Tongue (tissue), 2 donors: ENCODE results near the gene SEMA5A. TPM values are rescaled to one million over a fixed set of nuclear protein-coding genes. Genes with fewer than 3 reads are reported as not detected.
"Not testable (repeated sequence)": the region's sequence is repeated elsewhere in the genome, so short reads cannot be mapped to it uniquely, and the experiment has no call there.

ENCODE experiments used
- DNase-seq: peaks from one replicate; pipeline ENCODE4 v3.0.0-alpha.2; 2015
- total RNA-seq: library from RNA; depleted of rRNA; stranded (reverse); fragments of >200 nt; gene quantifications from one replicate; pipeline ENCODE4 v1.2.3, GENCODE V29; 2014

SEMA5A gene
- total RNA-seq, 1 donor from 2014 or later: 40.3 TPM

DNA sequence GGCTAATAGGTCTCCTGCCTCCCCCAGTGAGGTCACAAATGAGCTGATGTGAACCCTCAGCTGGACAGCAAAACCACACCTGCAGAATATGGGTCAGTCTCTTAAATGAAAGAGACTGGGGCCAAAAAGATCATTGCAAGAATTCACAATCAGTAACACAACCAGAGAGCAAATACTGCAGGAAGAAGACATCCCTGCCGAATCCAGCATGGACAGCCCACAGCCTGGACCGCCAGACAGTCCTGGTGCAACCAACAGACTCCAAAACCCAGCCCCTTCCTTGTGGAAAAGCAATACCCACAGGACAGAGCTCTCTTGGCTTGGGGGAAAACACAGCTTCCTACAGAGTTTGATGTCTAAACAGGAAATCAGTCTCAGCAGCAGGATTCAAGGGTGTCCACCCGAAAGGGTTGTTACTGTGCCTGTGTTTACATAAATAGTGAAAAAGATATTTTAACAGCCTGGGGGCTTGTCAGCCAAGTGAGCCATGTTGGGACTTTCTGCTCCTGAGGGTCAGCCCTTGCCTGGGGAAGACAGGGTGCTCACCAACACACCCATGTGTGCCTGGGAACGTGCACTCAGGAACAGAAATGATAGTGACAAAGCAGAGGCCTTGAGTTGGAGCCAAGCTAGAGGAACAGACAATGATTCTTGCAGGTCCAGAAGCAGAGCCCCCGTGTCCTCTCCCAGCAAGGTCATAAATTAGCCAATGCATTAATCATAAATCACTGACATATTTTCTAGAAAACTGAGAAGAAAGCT lies 106.2 kb downstream of the SEMA5A start:
- DNase-seq: no peak

DNA sequence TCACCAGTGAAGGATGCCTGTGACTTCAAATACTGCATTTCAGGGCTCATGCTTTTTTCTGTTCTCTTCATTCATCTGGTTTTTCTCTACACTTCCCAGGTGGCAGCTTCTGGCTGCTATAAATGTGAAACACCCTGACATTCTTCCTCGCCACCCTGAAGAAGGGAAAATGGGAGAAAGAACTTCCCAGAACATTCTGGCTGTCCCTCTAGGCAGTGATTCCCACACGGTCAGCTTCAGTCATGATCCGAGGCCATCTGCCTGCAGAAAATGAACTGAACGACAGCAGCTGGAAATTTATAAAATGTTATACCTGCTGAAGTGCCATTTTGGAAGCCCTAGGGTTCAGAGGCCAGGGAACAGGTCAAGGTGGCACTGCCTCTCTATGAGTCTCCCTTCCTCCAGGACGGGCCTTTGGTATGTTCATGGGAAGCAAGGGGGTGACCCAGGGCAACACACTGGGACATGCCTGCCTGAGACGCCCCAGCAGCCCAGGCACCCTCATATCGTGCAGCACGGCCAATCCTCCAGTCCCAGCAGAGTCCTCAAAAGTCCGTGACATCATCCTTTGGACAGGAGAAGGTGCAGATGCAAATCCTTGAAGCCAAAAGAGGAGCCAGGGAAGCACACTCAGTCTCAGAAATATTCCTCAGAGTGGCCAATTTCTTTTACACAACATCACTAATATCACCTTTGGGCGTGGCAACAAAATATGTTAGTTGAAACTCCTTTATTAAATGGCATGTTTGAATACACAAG lies 107.1 kb downstream of the SEMA5A start:
- DNase-seq: no peak

DNA sequence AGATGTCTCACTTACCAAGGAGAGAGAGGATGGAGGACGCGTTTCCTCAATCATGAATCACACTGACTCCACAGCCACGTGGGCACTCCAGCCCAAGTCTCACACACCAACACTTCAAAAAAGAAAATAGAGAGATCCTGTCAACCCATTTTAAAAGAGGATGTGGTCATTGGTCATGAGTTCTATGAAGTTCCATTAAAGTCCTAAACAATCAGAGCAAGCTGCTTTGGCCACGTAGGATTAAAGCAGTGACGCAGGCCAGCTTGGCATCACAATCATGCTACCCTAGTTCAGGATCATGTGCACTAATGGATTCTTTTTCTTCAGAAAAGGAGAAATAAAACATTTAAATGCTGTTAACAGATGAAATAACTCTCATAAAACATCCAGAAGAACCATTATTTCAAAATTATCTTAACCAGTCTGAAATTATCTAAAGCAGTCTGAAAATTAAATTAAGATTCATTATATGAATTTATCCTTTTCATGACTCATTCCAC lies 108.1 kb downstream of the SEMA5A start:
- DNase-seq: no peak

DNA sequence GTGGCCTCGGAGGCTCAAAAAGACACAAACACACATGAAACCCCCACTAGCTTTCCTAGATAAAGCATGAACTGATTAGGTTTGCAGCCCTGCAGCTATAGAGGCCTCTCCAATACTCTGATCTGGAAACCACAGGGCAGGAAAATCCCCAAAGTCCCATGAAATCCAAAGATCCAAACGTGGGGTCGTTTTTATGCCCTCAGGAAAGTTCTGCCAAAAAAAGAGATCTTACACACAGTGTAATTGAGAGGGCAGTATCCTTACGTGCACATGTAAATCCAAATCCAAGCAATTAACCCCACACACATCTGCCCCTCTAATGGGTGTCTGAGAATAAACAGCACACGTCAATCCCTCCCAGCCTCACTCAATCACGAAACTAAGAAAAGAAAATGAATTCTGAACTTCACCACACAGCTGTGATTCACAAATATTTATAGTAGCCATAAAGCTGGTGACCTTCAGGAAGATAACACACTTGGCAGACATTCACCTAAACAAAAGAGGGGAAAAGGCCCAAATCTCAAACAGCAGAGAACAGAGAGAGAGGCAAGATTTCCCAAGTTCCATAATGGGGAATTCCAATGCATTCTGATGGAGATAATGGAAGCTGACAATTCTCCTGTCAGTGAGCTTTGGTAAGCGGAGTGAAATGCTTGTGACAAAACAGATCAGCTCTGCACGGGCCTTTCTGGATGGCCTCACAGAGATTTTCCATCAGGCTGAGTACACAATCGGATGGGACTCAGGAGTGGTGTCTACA lies 114.2 kb downstream of the SEMA5A start:
- DNase-seq: peak; percentile 44

DNA sequence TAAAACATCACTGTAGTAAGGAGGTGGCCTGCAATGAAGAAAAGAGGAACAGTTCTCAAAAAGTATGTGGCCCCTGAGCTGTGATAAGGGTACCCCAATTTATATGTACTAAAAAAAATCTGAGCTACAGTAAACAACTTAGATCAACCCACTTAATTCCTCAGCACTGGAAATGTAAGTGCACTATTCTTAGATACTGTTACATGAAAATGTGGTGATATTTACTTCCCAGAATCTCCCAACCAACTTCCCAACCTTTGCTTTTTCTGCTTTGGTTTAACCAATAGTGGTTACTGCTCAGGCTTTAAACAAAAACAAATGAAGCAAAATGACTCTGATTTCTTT lies 114.8 kb downstream of the SEMA5A start:
- DNase-seq: no peak

DNA sequence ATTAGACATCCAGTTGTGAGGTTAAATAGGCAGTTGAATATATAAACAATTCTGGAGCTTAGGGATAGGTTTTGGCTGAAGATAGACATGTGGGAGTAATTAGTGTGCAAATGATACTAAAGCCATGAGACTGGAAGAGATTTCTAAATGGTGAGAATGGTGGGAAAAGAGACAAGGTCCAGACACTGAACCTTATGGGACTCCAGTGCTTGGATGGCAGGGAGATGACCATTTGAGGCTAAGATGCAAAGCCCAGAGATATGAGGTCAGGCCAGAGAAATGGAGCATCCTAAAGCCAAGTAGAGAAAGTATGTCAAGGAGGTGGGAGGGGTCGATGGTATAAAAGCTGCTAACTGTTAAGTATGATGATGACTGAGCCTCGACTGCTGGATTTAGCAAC lies 115.6 kb downstream of the SEMA5A start:
- DNase-seq: no peak

DNA sequence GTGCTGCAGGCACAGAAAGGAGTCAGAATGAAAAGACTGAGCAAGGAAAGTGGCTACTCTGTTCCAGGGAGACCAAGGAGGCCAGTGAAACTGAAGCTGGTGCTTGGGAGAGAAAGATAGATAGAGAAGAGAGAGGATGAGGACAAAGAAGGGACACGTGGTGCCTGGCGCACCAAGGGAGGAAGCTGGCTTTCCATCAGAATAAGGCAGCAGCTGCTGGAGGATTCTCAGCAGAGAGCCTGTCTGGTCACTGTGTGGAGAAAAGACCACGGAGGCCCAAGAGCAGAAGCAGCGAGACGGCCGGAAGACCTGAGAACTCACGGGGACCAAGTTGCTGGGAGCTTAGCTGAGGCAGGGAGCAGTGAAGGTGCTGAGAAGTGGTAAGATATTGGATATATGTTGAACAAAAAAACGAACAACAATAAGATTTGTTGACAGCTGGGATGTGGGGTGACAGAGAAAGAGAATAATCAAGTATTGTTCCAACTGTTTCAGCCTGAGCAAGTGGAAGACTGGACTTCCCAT lies 116.1 kb downstream of the SEMA5A start:
- no peak for DNase-seq

DNA sequence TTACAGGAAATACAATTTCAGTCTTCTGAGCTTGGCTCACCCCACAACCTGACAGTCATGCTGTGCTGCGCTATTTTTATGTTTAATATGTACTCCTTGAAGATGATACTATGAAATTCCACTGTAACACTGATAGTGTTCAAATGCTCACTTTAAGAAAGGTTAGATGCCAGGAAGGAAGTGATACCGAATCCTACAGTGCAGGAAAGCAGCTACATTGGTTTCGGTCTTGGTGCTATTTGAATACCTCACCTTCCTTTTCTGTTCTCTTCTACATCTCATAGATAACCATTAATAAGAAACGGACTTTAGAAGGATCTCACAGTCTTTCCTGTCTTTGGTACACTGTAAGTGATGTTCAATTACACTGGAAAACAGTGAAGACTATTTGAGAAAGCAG lies 117.6 kb downstream of the SEMA5A start:
- no peak for DNase-seq

DNA sequence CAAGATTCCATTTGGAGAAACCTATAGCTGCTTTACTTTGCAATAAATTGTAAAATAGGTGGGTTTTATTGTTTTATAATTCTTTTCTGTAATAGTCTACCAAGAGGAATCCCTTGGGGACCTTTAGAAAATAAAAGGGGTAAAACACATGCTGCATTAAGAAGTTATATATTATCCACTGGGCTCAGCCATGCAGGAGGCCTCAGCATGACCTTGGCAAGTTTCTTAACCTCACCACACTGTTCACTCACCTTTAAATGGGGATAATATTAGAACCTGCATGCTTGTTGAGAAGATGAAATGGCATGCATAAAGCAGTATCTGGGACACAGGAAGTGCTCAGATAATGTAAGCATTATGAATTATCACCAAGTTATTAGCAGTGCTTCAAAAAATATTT lies 120.2 kb downstream of the SEMA5A start:
- no peak for DNase-seq

DNA sequence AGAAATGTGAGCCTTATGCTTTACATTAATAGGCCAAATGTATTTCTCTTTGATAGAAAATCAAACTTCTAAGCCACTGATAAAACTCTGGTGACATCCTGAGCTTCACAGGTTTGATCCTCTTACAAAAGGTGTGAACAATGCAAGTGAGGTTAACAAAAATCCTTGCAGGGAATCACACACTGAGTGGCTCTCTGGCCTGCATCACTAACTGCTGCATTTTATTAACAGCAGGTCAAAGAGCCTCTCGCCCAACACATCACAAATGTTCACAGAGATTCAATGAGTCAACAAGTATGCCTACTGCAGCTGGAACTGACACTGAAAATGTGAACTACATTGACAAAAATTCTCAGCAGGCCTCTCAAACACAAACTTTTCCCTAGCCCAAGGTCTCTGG lies 122.3 kb downstream of the SEMA5A start:
- no peak for DNase-seq

DNA sequence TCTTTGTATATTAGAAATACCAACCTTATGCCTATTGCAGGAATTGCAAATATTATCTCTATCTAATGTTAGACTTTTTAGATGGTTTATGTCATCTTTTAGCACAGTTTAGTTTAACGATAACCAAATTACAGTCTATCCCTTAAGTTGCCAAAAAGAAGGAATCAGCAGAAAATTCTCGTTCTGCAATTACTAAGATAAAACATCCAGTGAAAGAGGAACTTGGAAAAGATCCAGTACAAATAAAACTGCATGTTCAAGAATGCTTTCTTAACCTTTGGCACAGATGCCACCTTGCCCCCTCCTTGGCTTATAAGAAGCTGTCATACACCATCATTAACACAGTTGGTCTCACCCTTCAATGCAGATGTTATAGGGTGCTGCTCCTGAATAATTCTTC lies 124.0 kb downstream of the SEMA5A start:
- no peak for DNase-seq

DNA sequence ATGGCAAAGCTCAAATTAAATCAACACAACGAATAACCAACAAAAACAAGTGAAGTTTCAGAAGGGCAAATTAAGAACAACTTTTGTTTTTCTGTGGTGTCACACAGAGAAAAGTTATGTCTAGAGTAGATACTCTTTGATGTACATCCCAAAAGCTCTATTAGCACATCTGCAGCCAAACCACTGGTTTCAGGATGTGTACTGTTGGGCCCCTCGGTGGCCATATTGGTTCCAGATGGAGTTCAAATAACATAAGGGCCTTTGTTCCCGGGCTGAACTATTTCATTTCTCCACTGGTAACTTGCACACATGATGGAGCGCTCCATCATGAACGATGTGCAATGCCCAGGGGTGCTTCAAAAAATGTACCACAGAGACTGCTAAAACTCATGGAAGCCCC lies 126.1 kb downstream of the SEMA5A start:
- no peak for DNase-seq

DNA sequence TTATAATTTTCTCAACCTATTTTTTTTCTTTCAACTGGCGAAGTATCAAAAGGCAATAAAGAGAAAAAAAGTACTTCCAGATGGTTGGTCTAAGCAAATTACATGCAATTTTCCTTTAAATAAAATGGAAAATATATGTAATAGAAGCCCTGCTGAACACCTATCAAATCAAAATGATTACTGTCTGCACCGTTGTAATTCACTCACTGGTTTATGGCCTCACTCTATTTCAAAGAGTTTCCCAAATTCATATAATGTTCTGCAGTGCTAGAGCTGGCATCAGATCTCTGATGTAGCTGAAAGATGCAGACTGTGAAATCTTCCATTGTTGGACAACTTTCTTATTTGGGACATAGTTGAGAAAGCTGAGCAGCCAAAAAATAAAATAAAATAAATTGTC lies 130.3 kb downstream of the SEMA5A start:
- DNase-seq: no peak

DNA sequence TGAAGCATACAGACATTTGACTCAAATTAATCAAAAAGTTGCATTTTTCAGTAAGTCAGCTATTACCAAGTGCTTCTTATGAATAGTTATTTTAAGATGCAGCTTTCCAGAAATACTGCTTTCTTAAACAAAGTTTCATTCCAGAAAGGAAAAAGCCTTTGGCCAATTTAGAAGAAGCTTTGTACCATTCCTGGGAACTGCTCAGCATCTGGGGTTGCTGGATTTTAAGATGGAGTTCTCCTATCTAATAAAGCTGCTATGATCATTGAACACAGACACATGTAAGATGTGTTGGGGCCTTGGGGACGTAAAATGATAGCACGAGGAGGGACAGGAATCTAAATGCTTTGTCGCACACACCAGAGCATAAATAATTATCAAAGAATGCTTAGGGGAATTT lies 130.8 kb downstream of the SEMA5A start:
- no peak for DNase-seq

DNA sequence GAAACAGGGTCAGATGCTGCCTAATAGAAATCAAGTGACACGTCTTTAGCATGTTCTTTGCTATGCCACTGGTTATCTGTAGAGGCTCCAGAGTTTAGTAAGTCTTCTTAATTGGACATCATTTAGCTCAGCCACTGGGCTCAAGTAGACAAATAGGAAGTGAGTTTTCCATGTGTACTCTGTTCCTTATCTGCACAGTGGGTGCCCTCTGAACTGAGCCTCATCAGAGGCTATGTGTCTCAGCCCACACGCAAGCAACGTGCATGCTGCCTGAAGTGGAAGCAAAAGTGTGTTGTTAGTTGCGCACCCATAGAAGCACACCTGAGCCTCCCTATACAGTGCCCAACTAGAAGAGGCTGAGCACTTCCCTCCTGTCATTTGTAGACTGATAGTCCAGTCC lies 134.7 kb downstream of the SEMA5A start:
- no peak for DNase-seq

DNA sequence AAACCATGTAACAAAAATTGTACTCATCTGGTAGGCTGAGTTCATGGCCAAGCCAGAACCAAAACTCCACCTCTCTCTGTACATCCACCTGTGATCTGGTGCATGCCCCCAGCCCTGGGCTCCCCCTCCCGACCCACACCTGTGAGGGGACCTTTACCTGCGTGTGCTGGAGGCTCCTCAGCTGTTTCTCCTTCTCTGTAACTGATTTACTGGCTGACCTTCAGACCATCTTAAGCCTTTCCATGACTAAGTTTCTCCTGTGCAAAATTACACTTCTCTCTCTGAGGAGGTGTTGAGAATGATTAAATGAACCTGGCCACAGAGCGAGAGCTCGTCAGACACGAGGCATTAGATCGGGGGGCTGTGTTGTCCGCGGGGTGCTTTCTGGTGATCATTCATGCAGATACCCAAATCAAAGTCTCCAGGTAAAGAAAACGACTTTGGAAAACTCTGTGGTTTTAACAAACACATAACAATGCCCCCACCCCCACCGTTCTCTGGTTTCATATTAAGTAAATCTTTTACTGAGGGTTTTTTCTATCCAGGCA lies 136.4 kb downstream of the SEMA5A start:
- no peak for DNase-seq

DNA sequence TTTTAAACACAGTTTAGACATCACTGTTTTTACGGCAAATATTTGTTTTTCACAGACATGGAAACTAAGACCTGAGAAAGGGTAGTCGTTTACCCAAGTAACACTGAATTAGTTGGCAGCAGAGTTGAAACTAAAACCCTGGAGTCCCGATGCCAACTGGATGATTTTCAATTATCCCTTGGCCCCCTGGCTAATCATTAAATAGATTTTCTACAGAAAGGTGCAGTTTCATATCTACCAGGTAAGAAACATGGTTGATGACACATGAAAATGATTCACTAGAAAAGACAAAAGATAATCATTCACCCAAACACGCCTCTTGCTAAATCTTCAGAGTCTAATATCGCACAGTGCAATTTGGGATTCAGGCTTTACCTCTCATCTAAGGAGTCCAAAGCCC lies 136.9 kb downstream of the SEMA5A start:
- no peak for DNase-seq

DNA sequence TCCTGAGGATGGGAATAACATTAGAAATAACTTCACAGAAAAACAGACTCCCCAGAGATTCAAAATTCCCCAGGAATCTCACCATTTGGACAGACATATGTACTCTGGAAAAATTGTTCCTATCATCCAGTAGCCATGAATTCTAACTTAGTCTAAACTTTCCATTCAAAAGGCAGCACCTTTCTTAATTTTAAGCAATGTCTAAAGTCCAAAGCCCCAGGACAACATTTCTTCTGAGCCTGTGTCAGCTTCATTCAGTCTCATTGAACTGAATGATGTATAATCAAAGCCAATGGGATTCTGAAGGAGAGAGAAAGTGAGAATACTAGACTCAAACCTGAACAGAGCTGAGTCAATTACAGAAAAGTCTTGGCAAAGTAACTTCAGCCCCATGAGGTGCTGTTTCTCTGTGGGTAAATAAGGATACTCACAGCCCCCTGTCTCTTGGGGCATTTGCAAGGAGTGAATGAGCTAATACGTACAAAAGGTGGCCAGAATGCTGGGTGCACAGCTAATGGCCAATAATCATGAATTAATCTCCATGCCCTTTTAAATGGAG lies 140.6 kb downstream of the SEMA5A start:
- no peak for DNase-seq

DNA sequence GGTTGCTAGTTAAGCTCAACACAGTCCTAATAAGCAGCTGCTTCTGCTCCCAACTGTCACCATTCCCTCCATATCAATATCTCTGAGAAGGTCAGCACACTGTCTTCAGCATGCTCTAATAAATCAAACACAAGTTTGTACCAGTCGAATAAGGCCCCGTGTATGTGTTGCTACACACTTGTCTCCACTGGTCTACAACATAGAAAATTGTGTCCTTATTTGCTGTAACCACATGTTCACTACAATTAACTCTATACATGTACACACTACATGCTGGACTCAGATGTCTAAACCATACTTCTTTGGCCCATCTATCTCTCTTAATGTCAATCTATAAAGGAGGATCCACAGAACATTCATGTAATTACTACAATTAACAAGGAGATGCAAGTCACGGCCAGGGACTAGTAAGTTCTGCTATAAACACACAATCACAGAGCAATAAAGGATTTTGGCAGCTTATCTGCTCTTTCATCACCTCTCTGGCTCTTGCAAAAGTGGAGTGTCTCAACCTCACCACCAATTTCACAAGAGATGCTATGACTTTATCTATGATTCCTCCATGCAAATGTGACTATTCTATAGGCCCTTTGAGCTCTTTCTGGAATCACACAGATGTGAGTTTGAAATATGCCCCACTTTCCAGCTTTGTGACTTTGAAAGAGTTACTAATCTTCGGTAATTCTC lies 143.9 kb downstream of the SEMA5A start:
- no peak for DNase-seq

DNA sequence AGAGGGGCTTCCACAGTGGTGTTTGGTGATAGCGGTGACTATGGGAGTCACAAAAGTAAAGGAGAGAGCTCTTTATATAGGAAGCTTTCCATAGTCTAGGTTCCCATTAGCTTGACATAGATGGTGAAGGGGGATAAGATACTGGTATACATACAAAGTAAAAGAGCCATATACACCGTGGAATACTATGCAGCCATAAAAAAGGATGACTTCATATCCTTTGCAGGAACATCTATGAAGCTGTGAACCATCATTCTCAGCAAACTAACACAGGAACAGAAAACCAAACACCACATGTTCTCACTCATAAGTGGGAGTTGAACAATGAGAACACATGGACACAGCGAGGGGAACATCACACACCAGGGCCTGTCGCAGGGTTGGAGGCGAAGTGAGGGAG lies 146.1 kb downstream of the SEMA5A start:
- not testable (repeated sequence) for DNase-seq

DNA sequence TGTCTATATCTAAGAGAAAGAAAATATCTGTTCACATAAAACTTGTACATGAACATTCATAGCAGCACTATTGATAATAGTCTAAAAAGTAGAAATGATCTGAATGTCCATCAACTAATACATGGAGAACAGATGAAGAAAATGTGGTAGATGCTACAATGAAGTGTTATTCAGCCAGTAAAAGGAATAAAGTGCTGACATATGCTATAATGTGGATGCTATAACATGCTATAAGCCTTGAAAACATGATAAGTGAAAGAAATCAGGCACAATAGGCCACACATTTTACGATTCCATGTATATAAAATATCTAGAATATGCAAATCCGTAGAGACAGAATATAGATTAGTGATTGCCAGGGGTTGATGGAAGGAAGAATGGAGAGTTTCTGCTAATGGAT lies 146.8 kb downstream of the SEMA5A start:
- no peak for DNase-seq

DNA sequence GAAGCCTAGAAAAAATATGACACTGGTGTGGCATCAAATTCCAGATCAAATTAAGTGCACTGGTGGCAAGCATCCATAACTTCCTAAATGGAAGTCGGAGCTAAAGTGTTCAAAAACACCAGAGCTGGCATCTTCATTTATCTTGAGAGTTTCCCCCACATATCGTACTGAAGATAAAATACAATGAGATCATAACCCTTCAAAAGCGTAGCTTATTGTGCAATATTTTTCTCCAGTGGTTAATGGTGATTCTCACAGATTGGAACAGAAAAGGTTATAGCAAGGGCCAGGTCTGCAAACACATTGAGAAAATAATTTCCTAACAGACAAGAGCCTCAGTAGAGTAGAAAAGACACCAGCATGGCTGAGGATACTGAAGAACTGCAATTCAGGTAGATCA lies 147.6 kb downstream of the SEMA5A start:
- no peak for DNase-seq
